PC-9 (cell line): Measurements from ENCODE around the gene USP22.

ENCODE experiments used
- EZH2 ChIP-seq: fragments of 200-600 bp; sonication (generic); IDR thresholded peaks from 2 replicates; pipeline ENCODE4 v1.8.0; 2017; ENCODE audit warnings: antibody characterized with exemption, low read depth
- TF ChIP-seq, protein P1 (sequence below): fragments of 200-600 bp; sonication (generic); conservative IDR thresholded peaks from 2 replicates; pipeline ENCODE4 v1.6.1; 2017; ENCODE audit warnings: mixed run types, antibody characterized with exemption, mild to moderate bottlenecking, moderate library complexity

DNA sequence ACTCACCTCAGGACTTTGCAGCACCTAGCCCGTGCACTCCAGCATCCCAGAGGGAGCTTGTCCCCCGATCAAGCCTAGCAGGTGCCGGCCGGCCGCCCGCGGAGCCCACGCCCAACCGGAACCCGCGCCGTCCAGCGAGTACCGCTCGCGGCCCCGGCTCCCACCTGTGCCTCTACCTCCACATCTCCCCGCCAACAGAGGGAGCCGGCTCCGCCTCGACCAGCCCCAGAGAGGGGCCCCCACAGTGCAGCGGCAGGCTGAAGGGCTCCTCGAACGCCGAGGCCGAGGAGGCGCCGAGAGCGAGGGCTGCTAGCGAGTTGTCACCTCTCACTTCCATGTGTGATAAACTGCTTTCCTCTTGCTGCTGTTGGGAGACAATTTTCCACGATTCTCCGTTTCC lies 42.9 kb upstream of the USP22 start:
- TF ChIP-seq EZH2, result no peak
- TF ChIP-seq, protein P1, sequence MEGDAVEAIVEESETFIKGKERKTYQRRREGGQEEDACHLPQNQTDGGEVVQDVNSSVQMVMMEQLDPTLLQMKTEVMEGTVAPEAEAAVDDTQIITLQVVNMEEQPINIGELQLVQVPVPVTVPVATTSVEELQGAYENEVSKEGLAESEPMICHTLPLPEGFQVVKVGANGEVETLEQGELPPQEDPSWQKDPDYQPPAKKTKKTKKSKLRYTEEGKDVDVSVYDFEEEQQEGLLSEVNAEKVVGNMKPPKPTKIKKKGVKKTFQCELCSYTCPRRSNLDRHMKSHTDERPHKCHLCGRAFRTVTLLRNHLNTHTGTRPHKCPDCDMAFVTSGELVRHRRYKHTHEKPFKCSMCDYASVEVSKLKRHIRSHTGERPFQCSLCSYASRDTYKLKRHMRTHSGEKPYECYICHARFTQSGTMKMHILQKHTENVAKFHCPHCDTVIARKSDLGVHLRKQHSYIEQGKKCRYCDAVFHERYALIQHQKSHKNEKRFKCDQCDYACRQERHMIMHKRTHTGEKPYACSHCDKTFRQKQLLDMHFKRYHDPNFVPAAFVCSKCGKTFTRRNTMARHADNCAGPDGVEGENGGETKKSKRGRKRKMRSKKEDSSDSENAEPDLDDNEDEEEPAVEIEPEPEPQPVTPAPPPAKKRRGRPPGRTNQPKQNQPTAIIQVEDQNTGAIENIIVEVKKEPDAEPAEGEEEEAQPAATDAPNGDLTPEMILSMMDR, result no peak
